Hepatocyte (in vitro differentiated cells): Measurements from ENCODE around the gene ARIH2. TPM values are rescaled to one million over a fixed set of nuclear protein-coding genes. Genes with fewer than 3 reads are reported as not detected.
A peak's percentile ranks its signal among the peaks of the same experiment; 100 is the strongest.

ENCODE experiments used
- DNase-seq: peaks from one replicate; pipeline ENCODE4 v3.0.0-alpha.2; 2016; ENCODE audit warnings: low spot score
- H2AFZ ChIP-seq: fragments of 200-600 bp; sonication (generic); 2 replicates; pipeline ENCODE4 v1.6.0; 2016; ENCODE audit warnings: antibody characterized with exemption, mild to moderate bottlenecking
- H3K27ac ChIP-seq: fragments of 200-600 bp; sonication (generic); 2 replicates; pipeline ENCODE4 v1.5.1; 2016; ENCODE audit warnings: mild to moderate bottlenecking
- H3K27me3 ChIP-seq: fragments of 200-600 bp; sonication (generic); 2 replicates; pipeline ENCODE4 v1.6.1; 2016
- H3K36me3 ChIP-seq: fragments of 200-600 bp; sonication (generic); replicated peaks from 2 replicates; pipeline ENCODE4 v1.5.1; 2016; ENCODE audit warnings: low read depth; ENCODE audit not compliant: insufficient read depth
- H3K4me1 ChIP-seq: fragments of 200-600 bp; sonication (generic); 2 replicates; pipeline ENCODE4 v1.5.1; 2016; ENCODE audit warnings: mild to moderate bottlenecking, moderate library complexity; ENCODE audit not compliant: insufficient read depth
- H3K4me2 ChIP-seq: fragments of 200-600 bp; sonication (generic); 2 replicates; pipeline ENCODE4 v1.6.0; 2016
- H3K4me3 ChIP-seq: fragments of 200-600 bp; sonication (generic); 2 replicates; pipeline ENCODE4 v1.5.1; 2016; ENCODE audit warnings: mild to moderate bottlenecking
- H3K79me2 ChIP-seq: fragments of 200-600 bp; sonication (generic); 2 replicates; pipeline ENCODE4 v1.6.0; 2017; ENCODE audit warnings: mild to moderate bottlenecking
- H3K9me2 ChIP-seq: fragments of 200-600 bp; sonication (generic); replicated peaks from 2 replicates; pipeline ENCODE4 v1.6.0; 2017; ENCODE audit warnings: mild to moderate bottlenecking; ENCODE audit not compliant: insufficient read depth
- H3K9me3 ChIP-seq: fragments of 200-600 bp; sonication (generic); 2 replicates; pipeline ENCODE4 v1.5.1; 2016; ENCODE audit warnings: low read depth, mild to moderate bottlenecking
- H4K20me1 ChIP-seq: fragments of 200-600 bp; sonication (generic); 2 replicates; pipeline ENCODE4 v1.6.0; 2016; ENCODE audit warnings: mild to moderate bottlenecking; ENCODE audit not compliant: insufficient read depth, poor library complexity, severe bottlenecking
- EZH2 ChIP-seq: fragments of 200-600 bp; sonication (generic); IDR thresholded peaks from 2 replicates; pipeline ENCODE4 v1.6.1; 2016; ENCODE audit warnings: antibody characterized with exemption, mild to moderate bottlenecking, borderline replicate concordance
- EZH2phosphoT487 ChIP-seq: fragments of 200-600 bp; sonication (generic); IDR thresholded peaks from one replicate; pipeline ENCODE4 v1.6.1; 2018; ENCODE audit warnings: antibody characterized with exemption, mild to moderate bottlenecking, low read depth, moderate library complexity; ENCODE audit not compliant: unreplicated experiment, severe bottlenecking
- WGBS: methylation state at CpG from one replicate; pipeline ENCODE4 v1.1.6; 2016; ENCODE audit warnings: low lambda C conversion rate; ENCODE audit errors: missing lambda C conversion rate; 5-methylcytosine and 5-hydroxymethylcytosine counted together
- polyA plus RNA-seq: library from polyadenylated mRNA; unstranded; fragments of >200 nt; fragmentation: Nextera tagmentation; extraction: Ambion mirVana; gene quantifications from 2 replicates; pipeline ENCODE4 v1.2.1, GENCODE V29; 2016
- total RNA-seq: library from RNA; depleted of rRNA; stranded (reverse); fragments of >200 nt; gene quantifications from 2 replicates; pipeline ENCODE4 v1.2.3, GENCODE V29; 2014
- TF ChIP-seq, protein P1 (sequence below): fragments of 200-600 bp; sonication (generic); IDR thresholded peaks from 2 replicates; pipeline ENCODE4 v1.5.1; 2016; ENCODE audit warnings: antibody characterized with exemption, mild to moderate bottlenecking; ENCODE audit not compliant: poor library complexity

Gene ARIH2
- total and polyA plus RNA-seq, 2 experiments from 2014 or later = 41.7 to 60.9 TPM

- TF ChIP-seq, protein P1, sequence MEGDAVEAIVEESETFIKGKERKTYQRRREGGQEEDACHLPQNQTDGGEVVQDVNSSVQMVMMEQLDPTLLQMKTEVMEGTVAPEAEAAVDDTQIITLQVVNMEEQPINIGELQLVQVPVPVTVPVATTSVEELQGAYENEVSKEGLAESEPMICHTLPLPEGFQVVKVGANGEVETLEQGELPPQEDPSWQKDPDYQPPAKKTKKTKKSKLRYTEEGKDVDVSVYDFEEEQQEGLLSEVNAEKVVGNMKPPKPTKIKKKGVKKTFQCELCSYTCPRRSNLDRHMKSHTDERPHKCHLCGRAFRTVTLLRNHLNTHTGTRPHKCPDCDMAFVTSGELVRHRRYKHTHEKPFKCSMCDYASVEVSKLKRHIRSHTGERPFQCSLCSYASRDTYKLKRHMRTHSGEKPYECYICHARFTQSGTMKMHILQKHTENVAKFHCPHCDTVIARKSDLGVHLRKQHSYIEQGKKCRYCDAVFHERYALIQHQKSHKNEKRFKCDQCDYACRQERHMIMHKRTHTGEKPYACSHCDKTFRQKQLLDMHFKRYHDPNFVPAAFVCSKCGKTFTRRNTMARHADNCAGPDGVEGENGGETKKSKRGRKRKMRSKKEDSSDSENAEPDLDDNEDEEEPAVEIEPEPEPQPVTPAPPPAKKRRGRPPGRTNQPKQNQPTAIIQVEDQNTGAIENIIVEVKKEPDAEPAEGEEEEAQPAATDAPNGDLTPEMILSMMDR = no peak
- TF ChIP-seq EZH2 = no peak
- TF ChIP-seq EZH2phosphoT487 = no peak
- Histone ChIP-seq H3K4me1 (peaks cover 14% of the 10 kb centered on the region), H3K9me2 (no peaks in the 10 kb centered on the region), H2AFZ (peak overlapping the region; percentile 97), H3K27me3 (no peaks in the 10 kb centered on the region), H3K36me3 (no peaks in the 10 kb centered on the region), H3K4me2 (peak overlapping the region; percentile 99), H3K9me3 (no peaks in the 10 kb centered on the region), H3K4me3 (peak overlapping the region; percentile 97), H4K20me1 (no peaks in the 10 kb centered on the region), H3K27ac (peak overlapping the region; percentile 98), H3K79me2 (peaks cover 48% of the 10 kb centered on the region)
- peak; percentile 52 for DNase-seq
- 12% methylated on average over 32 of the region's 40 CpGs for WGBS
These were observed 72.2 kb downstream of the ARIH2 start for GRCh38 chr3:48990636-48991469.

DNA sequence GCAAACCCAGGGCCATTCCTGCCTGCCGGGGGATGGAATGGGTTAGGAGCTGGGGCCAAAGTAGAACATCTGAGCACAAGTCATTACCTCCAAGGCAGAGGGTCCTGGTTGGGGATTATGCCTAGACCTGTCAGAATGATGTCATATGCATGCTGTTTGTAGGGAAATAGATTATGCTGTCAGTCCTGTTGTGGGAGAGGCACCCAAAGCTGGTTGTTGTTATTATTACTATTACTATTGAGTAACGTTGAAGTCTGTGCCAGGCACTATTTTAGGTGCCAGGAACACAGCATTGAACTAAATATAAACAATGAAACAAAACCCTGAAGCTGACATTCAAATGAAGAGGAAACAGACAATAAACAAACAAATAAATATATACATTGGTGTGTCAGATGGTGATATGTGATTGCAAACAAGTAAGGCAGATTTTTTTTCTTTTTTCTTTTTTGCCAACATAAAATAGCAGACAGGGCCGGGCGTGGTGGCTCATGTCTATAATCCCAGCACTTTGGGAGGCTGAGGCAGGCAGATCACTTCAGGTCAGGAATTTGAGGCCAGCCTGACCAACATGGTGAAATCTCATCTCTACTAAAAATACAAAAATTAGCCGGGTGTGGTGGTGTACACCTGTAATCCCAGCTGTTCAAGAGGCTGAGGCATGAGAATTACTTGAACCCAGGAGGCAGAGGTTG is 73.4 kb downstream of the ARIH2 start:
- H3K4me1 ChIP-seq = peaks cover 14% of the 10 kb centered on the region
- H4K20me1 ChIP-seq = no peaks in the 10 kb centered on the region
- no peak overlapping the region for H3K4me3 ChIP-seq
- TF ChIP-seq EZH2phosphoT487 = no peak
- H3K36me3 ChIP-seq = no peaks in the 10 kb centered on the region
- peak overlapping the region; percentile 99 for H3K4me2 ChIP-seq
- no peaks in the 10 kb centered on the region for H3K27me3 ChIP-seq
- H2AFZ ChIP-seq = no peak overlapping the region
- no peaks in the 10 kb centered on the region for H3K9me2 ChIP-seq
- H3K79me2 ChIP-seq = peaks cover 48% of the 10 kb centered on the region
- WGBS = 89% methylated on average over 5 of the region's 5 CpGs
- H3K27ac ChIP-seq = peak overlapping the region; percentile 98
- DNase-seq = no peak
- H3K9me3 ChIP-seq = no peaks in the 10 kb centered on the region

DNA sequence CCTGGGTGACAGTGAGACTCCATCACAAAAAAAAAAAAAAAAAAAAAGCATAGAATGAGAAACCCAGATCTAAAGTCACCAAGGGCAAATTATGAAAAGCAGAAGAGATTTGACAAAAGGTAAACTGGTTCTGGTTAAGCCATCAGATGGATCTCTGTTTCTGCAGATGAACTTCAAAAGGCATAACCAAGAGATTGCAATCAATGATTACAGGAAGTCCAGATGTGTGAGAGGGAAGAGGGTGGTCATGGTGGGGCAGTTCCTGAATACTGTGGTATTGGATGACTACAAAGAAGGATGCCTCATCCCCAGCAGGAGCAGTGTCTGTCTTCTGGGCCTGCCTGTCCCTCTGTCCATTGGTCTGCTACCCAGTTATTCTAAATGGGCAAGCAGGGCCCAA is 75.2 kb downstream of the ARIH2 start:
- H3K79me2 ChIP-seq = peaks cover 42% of the 10 kb centered on the region
- no peaks in the 10 kb centered on the region for H3K36me3 ChIP-seq
- H3K27me3 ChIP-seq = no peaks in the 10 kb centered on the region
- no peak overlapping the region for H3K27ac ChIP-seq
- H3K4me2 ChIP-seq = no peak overlapping the region
- H4K20me1 ChIP-seq = no peaks in the 10 kb centered on the region
- H3K4me3 ChIP-seq = no peak overlapping the region
- no peak for TF ChIP-seq EZH2
- TF ChIP-seq EZH2phosphoT487 = no peak
- DNase-seq = no peak
- peaks cover 18% of the 10 kb centered on the region for H3K4me1 ChIP-seq
- H2AFZ ChIP-seq = no peak overlapping the region
- H3K9me2 ChIP-seq = no peaks in the 10 kb centered on the region
- H3K9me3 ChIP-seq = no peaks in the 10 kb centered on the region

DNA sequence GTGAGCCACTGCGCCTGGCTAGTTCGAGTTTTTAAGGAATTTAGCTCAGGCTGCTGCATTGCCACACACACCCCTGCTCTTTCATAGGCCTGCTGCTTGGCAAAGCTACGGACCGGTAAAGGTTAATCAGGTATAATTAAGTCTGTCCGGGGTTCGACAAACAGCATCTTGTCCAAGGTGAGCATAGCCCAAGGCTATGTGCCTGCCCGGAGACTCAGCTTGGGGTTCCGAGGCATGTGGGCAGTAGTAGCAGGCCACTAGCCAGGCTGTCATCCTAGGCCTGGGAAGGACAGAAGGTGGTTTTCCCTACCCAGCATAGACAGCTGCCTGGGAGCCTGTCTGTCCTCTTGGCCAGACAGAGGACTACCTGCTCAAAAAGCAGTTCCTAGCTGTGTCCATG is 78.0 kb downstream of the ARIH2 start:
- no peaks in the 10 kb centered on the region for H4K20me1 ChIP-seq
- no peaks in the 10 kb centered on the region for H3K27me3 ChIP-seq
- no peak for TF ChIP-seq EZH2phosphoT487
- TF ChIP-seq EZH2 = no peak
- TF ChIP-seq, protein P1 = no peak
- H3K4me1 ChIP-seq = peaks cover 29% of the 10 kb centered on the region
- H3K4me2 ChIP-seq = no peak overlapping the region
- no peaks in the 10 kb centered on the region for H3K9me3 ChIP-seq
- H3K79me2 ChIP-seq = peaks cover 24% of the 10 kb centered on the region
- no peak overlapping the region for H3K4me3 ChIP-seq
- no peaks in the 10 kb centered on the region for H3K36me3 ChIP-seq
- no peak overlapping the region for H2AFZ ChIP-seq
- no peak for DNase-seq
- no peak overlapping the region for H3K27ac ChIP-seq
- 94% methylated on average over 8 of the region's 8 CpGs for WGBS
- H3K9me2 ChIP-seq = no peaks in the 10 kb centered on the region
